Suprapubic skin (tissue), 3 donors: ENCODE measurements around the gene ATG3.

Source experiments
- EP300 ChIP-seq: sonication (generic); formaldehyde crosslinking; IDR thresholded peaks from one replicate; pipeline ENCODE4 v1.6.1; 2017; ENCODE audit warnings: antibody characterized with exemption
- POLR2A ChIP-seq, 2 donors: fragments of 450-650 bp; IDR thresholded peaks; one replicate each; pipeline ENCODE4 v1.6.1; 2017; ENCODE audit warnings: antibody characterized with exemption in 2 of 2, mild to moderate bottlenecking in 2 of 2, moderate library complexity in 2 of 2
- TF ChIP-seq, protein P1 (sequence below), 2 donors: fragments of 200-600 bp in 1 of 2; fragments of 450-650 bp in 1 of 2; sonication (generic) in 1 of 2; IDR thresholded peaks; one replicate each; pipeline ENCODE4 v1.5.1; 2016 to 2019; ENCODE audit warnings: antibody characterized with exemption in 2 of 2, mild to moderate bottlenecking in 1 of 2, moderate library complexity in 1 of 2

DNA sequence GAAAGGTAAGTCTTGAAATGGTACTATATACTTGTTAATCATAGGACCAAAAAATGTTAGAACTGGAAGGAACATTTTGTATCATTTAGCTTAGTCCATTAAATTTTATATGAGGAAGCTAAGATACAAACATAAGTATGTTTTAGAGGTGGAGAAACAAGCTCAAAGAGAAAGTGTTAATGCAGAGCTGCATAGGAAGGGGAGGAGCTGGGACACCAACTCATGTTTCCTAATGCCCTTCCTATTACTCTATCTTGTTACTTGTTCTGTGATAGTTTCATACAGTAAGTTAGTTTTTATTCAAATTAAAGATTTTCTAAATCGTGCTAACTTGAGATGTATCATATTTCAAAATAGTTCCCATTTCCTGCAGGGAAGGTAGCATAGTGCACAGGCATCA is 7.5 kb upstream of the ATG3 start:
- TF ChIP-seq, protein P1, sequence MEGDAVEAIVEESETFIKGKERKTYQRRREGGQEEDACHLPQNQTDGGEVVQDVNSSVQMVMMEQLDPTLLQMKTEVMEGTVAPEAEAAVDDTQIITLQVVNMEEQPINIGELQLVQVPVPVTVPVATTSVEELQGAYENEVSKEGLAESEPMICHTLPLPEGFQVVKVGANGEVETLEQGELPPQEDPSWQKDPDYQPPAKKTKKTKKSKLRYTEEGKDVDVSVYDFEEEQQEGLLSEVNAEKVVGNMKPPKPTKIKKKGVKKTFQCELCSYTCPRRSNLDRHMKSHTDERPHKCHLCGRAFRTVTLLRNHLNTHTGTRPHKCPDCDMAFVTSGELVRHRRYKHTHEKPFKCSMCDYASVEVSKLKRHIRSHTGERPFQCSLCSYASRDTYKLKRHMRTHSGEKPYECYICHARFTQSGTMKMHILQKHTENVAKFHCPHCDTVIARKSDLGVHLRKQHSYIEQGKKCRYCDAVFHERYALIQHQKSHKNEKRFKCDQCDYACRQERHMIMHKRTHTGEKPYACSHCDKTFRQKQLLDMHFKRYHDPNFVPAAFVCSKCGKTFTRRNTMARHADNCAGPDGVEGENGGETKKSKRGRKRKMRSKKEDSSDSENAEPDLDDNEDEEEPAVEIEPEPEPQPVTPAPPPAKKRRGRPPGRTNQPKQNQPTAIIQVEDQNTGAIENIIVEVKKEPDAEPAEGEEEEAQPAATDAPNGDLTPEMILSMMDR (IDR thresholded peaks at IDR 0.05) = no peak
- TF ChIP-seq EP300 (no peak), POLR2A (IDR thresholded peaks at IDR 0.05) (no peak)
